ENCODE measurements around the gene OSM.

The OSM gene

DNA sequence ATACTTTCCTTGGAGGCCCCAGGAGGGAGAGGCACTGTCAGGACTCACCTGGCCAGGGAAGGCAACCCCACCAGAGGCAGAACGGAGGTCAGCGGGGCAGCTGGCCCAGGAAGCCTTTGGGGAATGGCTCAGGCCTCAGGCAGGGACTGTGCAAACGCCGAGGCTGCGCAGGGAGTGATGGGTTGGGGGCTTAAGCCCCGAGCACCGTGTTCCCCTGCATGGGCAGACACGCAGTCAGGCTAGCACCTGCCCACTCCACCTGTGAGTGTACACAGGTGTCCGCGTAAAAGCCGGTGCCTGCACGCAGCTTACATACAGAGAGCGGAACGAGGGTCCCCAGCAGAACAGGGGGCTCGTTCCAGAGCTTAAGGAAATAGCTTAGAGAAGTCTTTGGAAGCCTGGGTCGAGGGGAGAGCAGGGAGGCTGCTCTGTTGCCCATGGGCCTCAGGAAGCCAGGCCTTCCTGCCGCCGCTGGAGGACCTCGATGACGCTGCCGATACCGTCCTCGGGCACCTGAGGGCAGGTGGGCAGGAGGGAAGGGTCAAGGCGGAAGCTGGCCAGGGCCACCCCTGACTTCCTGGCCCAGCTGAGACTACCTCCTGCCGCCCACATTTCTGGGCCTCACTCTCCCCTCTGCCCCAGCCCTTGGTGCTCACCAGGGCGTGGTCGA is 18.7 kb upstream of the OSM start:
- no peak for DNase-seq (ENCODE audit: low read depth)

DNA sequence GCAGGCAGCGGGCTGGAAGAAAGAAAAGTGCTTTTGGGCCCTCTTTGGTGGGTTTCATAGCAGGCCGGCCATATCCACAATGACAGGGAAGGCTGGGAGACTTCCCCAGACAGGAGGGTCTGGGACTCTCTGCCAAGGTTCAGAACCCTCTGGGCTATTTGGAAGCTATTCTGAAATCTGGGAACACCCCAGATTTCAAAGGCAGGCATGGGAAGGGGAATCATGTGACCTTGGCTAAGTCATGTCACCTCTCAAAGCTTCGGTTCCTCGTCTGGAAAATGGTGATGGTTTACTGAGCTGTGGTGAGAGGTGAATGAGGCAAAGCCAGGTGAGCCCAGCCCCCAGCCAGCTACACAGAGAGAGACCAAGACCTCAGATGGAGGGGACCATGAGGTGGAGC is 18.0 kb upstream of the OSM start:
- no peak for DNase-seq (ENCODE audit: low read depth)

DNA sequence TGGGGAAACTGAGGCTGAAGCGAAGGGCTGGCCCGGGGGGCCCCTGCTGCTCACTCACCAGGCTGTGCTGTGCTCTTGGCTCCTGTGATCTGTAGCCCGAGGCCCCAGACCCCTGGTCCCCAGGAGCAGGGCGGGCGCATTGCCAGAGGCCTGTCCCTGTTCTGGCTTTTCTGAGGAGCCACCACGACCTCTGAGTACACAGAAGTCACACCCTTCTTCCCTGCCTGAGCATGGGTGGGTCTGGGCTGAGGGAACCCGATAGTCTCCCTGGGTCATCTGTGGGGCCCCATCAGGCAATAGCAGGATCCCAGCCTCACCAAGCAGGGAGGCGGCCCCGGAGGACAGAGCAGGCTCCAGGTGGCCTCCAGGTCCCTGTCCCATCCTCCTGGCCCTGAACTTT is 17.5 kb upstream of the OSM start:
- DNase-seq (ENCODE audit: low read depth) = no peak

DNA sequence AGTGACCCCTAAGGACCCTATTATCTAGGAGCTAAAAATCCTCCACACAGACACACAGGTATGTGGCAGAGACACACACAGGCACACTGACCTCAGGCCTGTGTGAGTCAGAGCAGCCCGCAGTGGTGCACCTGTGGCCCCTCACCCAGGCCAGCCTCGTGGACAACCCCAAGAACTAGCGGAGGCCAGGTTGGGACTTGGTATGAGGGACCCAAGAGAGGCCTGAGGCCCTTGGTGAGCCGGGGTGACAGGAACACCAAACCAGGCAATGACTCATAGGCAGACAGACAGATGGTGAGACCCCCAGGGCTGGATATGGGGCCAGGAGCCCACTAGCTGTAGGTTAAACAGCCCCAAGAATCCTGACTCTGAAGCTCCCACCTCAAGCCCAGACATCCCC is 16.7 kb upstream of the OSM start:
- DNase-seq (ENCODE audit: low read depth) = no peak

DNA sequence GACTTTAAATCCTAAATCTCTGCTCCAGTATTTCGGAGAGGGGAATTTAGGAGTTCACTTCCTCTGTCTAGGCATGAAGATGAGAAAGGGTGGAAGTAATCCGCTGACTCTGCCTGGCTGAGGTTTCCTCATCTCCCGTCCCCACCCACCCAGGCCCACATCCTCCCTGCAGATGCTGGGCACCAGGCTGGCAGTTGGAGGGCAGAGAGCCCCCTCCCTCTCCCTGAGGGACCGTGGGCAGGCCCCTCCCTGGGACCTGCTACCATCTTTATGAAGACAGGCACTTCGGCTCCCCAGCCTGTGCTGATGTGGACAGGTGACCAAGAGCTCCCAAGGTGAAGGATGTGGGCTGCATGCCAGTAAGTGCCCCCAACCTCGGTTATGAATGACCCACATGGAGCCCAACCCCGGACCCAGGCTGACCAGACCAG is 16.0 kb upstream of the OSM start:
- DNase-seq (ENCODE audit: low read depth) = no peak

DNA sequence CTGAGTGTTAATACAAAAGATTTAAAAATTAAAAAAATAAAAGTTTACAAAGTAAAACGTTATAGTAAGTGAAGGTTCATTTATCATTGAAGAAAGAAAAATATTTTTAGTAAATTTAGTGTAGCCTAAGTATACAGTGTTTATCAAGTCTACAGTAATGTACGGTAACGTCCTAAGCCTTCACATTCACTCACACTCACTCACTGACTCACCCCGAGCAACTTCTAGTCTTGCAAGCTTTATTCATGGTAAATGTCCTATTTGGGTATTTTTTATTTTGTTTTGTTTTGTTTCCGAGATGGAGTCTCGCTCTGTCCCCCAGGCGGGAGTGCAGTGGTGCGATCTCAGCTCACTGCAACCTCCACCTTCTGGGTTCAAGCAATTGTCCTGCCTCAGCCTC is 13.9 kb upstream of the OSM start:
- no peak for DNase-seq (ENCODE audit: low read depth)

DNA sequence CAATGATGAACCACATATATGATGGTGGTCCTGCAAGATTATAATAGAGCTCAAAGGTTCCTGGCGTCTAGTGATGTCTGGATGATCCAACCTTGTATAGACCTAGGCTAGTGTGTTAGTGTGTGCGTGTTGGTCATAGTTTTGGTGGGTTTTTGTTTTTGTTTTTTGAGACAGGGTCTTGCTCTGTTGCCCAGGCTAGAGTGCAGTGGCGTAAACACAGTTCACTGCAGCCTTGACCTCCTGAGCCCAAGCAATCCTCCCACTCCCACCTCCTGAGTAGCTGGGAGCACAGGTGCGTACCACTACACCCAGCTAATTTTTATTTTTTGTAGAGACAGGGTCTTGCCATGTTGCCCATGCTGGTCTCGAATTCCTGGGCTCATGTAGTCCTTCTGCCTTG is 13.3 kb upstream of the OSM start:
- no peak for DNase-seq (ENCODE audit: low read depth)

DNA sequence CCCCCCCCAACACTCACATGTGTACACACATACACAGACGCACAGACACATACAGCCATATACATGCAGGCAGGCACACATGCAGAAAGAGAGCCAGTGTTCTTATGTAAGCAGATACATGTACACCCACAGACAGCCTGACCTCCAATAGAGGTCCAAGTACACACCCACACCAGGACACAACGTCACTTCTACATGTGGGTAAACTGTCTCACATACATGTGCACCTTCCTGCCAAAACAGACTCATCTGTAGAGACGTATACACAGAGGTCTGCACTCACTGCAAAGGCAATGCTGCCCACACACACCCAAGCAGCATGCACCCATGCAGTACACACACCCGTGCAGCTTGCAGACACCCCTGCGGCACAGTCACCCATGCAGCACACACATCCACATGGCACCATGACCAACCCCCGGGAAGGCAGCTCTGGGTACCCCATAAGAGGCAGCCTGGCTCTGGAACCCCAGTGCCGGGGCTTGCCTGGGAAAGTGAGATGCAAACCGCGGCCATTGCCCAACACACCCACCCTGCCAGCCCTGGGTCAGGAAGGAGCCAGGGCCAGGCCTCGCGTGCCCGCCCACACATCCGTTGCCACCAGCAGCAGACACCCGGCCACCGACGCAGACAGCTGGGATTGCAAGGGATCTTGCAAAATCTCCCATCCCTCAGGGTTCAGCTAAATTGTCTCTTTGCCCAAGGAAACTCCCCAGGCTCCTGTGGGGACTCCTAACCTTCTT is 12.6 kb upstream of the OSM start:
- DNase-seq (ENCODE audit: low read depth) = no peak

DNA sequence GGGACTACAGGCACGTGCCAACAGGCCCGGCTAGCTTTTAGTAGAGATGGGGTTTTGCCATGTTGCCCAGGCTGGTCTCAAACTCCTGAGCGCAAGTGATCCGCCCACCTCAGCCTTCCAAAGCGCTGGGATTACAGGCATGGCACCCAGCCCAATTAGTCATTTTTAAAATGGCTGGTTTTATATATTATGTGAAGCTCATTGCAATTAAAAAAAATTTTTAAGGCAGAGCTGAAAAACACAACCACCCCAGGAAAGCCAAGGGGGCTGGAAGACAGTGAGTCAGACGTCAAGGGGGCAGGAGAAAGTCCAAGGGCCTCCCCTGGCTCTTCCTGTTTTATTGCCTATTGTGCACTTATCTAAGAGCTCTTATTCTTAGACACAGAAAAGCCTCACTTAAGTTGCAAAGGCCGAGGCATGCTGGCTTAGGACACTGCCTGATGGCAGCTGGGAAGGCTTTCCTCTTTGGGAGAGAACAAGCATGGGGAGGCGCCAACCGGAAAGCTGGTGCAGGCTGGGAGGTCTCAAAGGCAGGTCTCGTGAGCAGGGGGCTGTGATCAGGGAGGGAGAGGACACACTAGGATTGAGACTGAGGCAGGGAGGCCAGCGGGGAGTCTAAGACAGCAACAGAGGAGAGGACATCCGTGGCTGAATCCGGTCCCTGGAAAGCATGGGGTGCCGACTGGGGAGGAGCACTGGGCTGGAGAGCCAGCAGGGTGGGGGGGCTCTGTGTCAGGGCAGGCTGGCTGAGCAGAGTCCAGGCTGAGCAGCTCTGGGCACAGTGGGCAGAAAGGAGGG is 11.1 kb upstream of the OSM start:
- DNase-seq (ENCODE audit: low read depth) = no peak

DNA sequence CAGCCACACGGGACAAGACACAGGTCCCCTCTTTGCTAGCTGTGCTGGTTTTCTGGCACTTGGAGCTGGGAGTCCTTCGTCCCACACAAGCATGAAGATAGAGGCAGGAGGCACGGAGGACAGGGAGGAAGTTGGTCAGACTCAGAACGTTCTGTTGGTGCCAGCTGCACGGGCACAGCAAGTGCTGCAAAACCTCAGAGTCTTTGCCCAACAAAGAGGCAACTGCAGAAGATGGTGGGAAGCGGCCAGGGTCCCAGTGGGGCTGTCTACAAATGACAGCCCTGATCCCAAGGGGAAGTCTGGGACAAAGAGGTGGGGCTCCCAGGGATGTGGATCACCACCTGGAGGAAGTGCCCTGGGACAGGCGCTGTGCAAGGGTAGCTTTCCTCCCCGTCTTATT is 9.4 kb upstream of the OSM start:
- no peak for DNase-seq (ENCODE audit: low read depth)

DNA sequence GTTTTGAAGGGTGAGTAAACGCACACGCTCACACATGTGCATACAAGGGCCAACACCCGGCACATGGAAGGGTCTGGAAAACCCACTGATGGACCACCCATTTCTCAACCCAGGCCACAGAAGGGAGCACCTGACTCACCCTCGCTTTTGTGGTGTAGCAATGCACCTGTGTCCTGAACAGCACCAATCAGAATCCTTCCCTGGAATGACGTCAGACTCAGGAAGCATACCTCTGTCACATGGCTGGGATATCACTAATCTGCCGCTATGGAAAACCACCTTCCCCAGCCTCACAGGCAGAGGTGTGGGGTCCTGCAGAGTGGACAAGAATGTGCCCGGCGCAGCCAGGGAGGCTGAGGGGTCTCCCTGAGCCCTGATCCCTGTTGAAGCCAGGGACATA is 9.0 kb upstream of the OSM start:
- DNase-seq (ENCODE audit: low read depth) = no peak

DNA sequence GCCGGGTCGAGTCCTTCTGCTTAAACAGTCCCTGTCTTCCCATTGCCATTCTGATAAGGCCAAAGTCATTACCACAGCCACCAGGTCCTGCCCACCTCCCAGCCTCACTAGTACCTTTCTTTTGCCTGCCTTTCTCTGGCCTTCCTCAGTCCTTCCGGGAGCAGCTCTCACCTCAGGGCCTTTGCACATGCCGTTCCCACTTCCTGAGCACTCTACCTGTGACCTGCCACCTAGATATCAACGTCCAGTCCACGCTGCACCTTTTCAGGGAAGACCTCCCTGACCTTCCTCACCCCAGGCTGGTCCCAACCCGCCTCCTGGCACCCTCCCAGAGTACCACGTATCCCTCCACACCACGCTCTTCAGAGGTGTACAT is 7.8 kb upstream of the OSM start:
- DNase-seq (ENCODE audit: low read depth) = no peak

DNA sequence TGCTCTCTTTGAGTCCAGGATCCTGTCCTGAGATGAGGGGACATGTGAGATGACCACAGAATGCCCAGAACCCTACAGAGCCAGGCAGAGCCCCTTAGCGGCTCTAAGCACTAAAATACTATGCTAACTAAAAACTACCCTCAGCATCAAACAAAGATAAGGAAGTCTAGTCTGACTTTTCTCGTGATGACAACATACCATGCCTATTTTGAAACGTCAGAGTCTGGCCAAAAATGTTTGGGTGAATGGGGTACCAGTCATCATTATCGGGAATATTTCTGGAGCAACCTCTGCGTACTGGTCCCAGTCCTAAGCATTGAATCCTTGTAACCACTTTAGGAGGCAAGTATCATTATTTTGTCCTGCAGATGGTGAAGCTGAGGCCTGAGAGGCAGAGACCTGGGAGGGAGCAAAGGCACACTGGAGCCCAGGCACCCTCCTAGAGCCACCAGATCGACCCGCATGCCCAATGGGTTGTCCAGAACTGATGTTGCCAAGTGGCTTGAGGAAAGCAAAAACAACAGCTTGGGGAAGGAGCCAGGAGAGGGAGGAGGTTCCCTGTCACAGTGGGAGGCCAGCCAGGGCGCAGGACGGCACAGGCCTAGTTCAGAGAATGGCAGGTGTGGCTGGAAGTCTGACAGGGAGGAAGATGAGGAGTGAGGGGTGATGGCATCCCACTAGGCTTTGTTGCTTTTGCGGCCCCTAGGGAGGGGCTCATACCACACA is 7.2 kb upstream of the OSM start:
- no peak for DNase-seq (ENCODE audit: low read depth)

DNA sequence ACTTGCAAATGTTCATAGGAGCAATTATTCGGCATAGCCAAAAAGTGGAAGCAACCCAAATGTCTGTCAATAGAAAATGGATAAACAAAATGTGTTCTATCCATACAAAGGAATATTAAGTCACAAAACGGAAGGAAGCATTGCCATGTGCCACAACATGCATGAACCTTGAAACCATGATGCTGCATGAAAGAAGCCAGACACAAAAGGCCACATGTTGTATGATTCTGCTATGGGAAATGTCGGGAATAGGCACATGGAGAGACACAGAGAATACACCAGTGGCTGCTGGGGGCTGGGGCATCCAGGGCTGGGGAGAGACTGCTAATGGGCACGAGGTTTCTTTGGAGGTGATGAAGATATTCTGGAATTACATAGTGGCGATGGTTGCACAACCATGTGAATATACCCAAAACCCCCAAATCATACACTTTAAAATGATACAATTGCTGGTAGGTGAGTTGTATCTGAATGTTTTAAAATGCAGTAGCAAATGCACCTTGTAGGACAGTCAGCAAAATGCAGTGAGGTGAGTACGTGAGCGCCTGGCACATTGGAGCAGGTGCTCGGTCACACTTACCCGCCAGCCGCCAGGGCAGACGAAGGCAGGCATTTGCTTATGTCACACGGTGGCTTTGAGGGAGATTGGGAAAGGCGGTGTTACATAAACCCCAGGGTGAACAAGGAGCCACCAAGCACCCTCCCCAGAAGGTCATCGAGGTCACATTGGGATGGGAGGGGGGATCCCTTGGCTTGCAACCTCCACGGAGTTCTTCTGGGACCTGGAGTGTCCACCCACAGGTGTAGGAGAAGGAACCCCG is 6.3 kb upstream of the OSM start:
- no peak for DNase-seq (ENCODE audit: low read depth)

DNA sequence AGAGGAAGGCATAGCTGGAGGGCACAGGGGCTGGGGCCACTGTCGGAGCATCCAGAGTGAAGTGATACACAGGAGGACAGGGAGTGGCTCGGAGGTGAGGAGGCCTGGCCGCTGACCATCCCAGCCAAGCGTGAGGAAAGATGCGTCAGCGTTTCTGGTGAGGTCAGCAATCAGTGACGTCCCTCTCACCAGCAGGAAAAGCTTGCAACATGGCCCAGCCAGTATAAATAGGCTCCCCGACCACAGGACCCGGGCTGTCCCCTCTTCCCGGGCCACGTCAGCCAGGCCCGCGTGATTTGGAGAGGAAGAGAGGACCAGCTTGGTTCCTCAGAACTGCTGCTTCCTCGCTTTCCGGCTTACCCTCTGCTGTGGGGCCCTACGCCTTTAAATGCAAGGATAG is 4.2 kb upstream of the OSM start:
- DNase-seq (ENCODE audit: low read depth) = no peak

DNA sequence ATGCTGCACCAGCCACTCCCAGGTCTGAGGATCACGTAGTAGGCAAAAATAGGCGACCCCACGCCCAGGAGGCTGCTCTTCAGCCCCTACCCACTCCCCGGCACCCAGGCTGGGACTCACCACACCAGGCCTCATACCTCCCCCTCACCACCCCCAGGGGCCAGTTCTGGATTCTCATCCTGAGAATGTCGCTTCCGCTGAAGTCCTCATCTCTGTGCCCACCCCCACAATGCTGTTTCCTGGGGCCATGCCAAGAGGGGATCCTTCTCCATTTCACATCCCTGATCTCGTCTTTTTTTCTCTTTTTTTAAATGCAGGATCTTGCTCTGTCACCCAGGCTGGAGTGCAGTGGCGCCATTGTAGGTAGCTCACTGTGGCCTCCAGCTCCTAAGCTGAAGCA is 1.7 kb upstream of the OSM start:
- no peak for DNase-seq (ENCODE audit: low read depth)

DNA sequence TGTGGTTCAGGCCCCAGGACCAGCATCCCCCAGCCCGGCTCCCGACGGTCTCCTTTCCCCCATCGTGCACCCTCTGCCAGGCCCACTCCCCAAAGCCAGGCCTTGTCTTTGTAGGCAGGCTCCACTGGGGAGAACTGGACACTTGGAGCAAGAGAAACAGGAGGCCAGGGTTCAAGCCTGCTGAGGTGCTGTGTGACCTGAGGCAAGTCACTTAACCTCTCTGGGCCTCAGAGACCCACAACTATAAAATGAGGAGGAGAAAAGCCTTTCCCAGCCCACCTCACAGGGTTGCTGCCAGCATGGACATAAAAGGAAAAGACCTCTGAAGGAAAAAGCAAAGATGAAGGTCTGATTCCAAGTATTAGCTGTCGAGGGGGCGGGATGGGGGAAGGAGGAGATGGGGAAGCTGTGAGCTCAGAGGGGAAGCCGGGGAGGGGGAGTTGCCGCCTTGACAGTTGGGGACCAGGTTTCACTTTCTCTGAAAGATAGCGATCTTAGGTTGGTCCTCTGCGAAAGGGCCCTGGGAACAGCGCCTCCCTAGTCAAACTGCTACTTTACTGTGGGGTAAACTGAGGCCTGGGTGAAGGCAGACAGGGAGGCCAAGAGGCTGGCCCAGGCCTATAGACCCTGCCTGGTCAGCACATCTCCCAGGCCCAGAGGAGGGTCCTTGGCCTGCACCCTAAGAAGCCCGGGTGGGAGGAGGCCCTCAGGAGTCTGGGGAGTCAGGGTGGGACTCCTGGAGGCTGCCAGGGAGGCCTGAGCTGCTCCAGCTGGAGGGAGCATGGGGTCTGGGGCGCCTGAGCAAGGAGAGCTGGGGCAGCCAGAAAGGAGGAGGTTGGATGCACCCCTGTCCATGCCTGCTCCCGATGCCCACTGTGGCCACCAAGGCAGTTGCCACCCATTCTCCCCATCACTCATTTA is 991 bp upstream of the OSM start:
- no peak for DNase-seq (ENCODE audit: low read depth)

DNA sequence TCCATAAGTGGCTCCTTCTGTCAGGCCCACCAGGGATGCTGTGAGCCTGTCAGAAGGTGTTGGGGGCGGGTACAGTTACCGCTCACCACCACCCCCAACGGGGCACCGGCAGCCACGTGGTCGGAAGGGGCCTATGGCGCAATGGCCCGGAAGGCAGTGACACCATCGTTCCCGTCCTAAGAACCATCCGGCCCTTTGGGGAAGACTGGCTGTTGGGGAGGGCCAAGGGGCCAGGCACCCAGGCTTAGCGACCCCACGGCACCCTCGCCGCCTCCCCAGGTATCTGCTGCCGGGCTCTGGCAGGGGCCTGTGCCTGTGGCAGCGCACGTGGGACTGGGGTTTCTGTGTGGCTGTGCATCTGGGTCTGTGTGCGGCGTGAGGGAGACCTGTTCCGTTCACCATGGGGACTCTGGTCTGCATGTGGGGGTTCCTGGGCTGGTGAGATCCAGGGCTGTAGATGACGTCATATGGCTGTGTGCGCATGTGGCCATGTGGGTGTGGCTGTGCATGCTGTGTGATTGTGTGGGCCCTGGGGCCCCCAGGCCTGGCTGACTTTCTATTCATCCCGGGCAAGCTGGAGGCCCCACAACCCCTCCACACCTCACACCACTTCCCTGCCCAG is 717 bp downstream of the OSM start:
- DNase-seq (ENCODE audit: low read depth) = peak; percentile 69

DNA sequence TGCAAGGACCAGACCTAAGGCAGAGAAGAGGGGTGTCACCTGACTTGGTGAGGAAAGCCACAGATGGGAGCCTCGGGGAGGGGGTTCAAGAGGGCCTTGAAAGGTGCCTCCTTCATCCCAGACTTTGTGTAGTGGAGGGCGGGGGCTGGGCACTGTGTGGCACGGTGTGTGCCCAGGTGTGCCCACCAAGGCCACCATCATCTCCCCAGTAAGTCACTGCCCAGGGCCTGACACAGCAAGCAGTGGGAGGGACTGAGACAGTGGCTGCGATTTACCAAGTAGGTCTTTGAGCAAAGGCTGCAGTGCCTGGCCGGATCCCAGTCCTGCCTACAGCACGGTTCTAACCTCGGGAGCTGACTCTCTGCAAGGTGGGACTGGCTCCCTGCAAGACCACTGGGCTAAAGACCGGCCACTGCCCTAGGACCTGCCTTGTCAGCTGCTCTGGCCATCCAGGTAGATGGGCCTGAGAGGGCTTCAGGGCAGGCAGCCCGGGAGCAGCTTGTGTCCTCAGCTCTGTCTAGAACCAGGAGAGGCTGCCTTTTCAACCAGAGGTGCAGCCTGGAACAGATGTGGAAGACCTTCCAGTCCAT is 1.4 kb downstream of the OSM start:
- no peak for DNase-seq (ENCODE audit: low read depth)

DNA sequence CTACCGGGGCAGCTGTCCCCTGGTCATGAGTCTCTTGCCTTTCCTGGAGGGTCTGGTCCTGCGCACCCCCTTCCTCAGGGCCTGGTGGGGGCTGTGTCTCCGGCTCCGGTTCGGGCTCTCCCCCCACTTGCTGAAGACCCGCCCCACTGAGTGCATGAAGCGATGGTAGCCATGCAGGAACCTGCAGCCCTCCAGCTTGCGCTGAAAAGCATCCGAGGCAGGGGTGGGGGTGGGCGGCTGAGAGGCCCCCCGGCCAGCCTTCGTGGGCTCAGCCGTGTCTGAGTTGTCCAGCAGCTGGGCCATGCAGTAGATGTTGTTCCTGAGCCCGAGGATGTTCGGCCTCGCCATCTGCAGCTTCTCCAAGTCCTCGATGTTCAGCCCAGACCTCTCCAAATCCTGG is 2.8 kb downstream of the OSM start:
- no peak for DNase-seq (ENCODE audit: low read depth)
